ENCODE measurements around the gene CRB2.

CRB2 gene

GRCh38 chr9:123411191-123411590 is 55.2 kb downstream of the CRB2 start (continued):
- TF ChIP-seq PPARA (CRISPR knock-in tag; IDR thresholded peaks at IDR 0.05; ENCODE audit: borderline replicate concordance): no peak
- TF ChIP-seq OSR1 (CRISPR knock-in tag; IDR thresholded peaks at IDR 0.05): no peak
- no peak for TF ChIP-seq CSDC2 (CRISPR knock-in tag; IDR thresholded peaks at IDR 0.05)
- TF ChIP-seq BACH2 (CRISPR knock-in tag; IDR thresholded peaks at IDR 0.05; ENCODE audit: borderline replicate concordance): no peak
- no peak for TF ChIP-seq SNAI2 (CRISPR knock-in tag; IDR thresholded peaks at IDR 0.05)
- no peak for TF ChIP-seq ARNTL (CRISPR knock-in tag; IDR thresholded peaks at IDR 0.05; ENCODE audit: borderline replicate concordance, low read depth)
- TF ChIP-seq, protein P1, sequence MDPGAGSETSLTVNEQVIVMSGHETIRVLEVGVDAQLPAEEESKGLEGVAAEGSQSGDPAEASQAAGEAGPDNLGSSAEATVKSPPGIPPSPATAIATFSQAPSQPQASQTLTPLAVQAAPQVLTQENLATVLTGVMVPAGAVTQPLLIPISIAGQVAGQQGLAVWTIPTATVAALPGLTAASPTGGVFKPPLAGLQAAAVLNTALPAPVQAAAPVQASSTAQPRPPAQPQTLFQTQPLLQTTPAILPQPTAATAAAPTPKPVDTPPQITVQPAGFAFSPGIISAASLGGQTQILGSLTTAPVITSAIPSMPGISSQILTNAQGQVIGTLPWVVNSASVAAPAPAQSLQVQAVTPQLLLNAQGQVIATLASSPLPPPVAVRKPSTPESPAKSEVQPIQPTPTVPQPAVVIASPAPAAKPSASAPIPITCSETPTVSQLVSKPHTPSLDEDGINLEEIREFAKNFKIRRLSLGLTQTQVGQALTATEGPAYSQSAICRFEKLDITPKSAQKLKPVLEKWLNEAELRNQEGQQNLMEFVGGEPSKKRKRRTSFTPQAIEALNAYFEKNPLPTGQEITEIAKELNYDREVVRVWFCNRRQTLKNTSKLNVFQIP (CRISPR knock-in tag; IDR thresholded peaks at IDR 0.05; ENCODE audit: borderline replicate concordance, low read depth): no peak
- no peak for TF ChIP-seq ZNF70 (CRISPR knock-in tag; IDR thresholded peaks at IDR 0.05)
- no peak for TF ChIP-seq ZFP30 (CRISPR knock-in tag; IDR thresholded peaks at IDR 0.05)
- no peak for TF ChIP-seq CSRNP3 (CRISPR knock-in tag; IDR thresholded peaks at IDR 0.05)

- TF ChIP-seq, protein P2, sequence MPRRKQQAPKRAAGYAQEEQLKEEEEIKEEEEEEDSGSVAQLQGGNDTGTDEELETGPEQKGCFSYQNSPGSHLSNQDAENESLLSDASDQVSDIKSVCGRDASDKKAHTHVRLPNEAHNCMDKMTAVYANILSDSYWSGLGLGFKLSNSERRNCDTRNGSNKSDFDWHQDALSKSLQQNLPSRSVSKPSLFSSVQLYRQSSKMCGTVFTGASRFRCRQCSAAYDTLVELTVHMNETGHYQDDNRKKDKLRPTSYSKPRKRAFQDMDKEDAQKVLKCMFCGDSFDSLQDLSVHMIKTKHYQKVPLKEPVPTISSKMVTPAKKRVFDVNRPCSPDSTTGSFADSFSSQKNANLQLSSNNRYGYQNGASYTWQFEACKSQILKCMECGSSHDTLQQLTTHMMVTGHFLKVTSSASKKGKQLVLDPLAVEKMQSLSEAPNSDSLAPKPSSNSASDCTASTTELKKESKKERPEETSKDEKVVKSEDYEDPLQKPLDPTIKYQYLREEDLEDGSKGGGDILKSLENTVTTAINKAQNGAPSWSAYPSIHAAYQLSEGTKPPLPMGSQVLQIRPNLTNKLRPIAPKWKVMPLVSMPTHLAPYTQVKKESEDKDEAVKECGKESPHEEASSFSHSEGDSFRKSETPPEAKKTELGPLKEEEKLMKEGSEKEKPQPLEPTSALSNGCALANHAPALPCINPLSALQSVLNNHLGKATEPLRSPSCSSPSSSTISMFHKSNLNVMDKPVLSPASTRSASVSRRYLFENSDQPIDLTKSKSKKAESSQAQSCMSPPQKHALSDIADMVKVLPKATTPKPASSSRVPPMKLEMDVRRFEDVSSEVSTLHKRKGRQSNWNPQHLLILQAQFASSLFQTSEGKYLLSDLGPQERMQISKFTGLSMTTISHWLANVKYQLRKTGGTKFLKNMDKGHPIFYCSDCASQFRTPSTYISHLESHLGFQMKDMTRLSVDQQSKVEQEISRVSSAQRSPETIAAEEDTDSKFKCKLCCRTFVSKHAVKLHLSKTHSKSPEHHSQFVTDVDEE (CRISPR knock-in tag; IDR thresholded peaks at IDR 0.05): no peak
- TF ChIP-seq ZFP30 (CRISPR knock-in tag; IDR thresholded peaks at IDR 0.05) (no peak), TOX (CRISPR knock-in tag; IDR thresholded peaks at IDR 0.05; ENCODE audit: borderline replicate concordance) (no peak), ZC3H10 (CRISPR knock-in tag; IDR thresholded peaks at IDR 0.05) (no peak), RARB (CRISPR knock-in tag; IDR thresholded peaks at IDR 0.05) (no peak), CSDC2 (CRISPR knock-in tag; IDR thresholded peaks at IDR 0.05) (no peak), ZNF8 (CRISPR knock-in tag; IDR thresholded peaks at IDR 0.05) (no peak), GLIS3 (CRISPR knock-in tag; IDR thresholded peaks at IDR 0.05) (no peak), TCF4 (CRISPR knock-in tag; IDR thresholded peaks at IDR 0.05; ENCODE audit: borderline replicate concordance) (no peak), CREB5 (CRISPR knock-in tag; IDR thresholded peaks at IDR 0.05; ENCODE audit: low read depth) (no peak), PPARA (CRISPR knock-in tag; IDR thresholded peaks at IDR 0.05; ENCODE audit: borderline replicate concordance) (no peak), ZNF565 (CRISPR knock-in tag; conservative IDR thresholded peaks at IDR 0.05; ENCODE audit: low read depth) (no peak)
- TF ChIP-seq, protein P1 (CRISPR knock-in tag; IDR thresholded peaks at IDR 0.05; ENCODE audit: borderline replicate concordance, low read depth): no peak
- ATAC-seq: no peak
Observed at GRCh38 chr9:123411636-123412035, 55.6 kb downstream of the CRB2 start.

DNA sequence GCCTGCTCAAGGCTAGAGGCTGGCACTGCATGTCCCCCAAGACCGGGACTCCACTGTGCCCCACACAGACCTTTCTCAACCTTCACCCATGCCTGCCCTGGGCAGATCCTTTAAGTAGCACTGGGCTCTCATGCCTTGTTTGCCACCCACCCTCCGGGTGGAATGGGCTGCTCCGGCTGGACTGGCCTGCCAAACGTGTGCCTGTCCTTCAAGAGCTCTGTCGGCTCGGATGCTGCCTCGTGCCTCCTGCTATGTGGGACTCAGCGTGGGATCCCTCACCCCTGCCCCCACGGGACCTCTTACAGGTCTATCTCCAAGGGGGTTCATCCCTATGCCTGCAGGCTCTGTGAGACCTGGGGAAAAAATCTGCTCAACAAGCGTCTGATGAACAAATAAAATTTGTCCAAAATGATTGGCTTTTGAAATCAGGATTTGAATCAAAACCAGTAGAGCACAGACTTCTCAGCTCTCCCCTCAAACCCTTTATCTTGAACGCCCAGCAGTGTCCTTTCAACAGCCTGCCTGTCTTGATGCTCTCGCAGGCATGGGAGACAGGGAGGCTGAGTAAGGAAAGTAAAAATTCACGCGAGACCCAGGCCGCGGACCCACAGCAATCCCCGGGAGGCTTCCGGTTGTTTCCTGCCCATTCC is 56.3 kb downstream of the CRB2 start:
- ATAC-seq: no peak
- no peak for TF ChIP-seq ESRRG (CRISPR knock-in tag; IDR thresholded peaks at IDR 0.05)
- TF ChIP-seq ZNF565 (CRISPR knock-in tag; conservative IDR thresholded peaks at IDR 0.05; ENCODE audit: low read depth): no peak
- no peak for TF ChIP-seq ZFP30 (CRISPR knock-in tag; IDR thresholded peaks at IDR 0.05)
- no peak for TF ChIP-seq BACH2 (CRISPR knock-in tag; IDR thresholded peaks at IDR 0.05; ENCODE audit: borderline replicate concordance)
- TF ChIP-seq SNAI2 (CRISPR knock-in tag; IDR thresholded peaks at IDR 0.05): no peak
- TF ChIP-seq, protein P2 (CRISPR knock-in tag; IDR thresholded peaks at IDR 0.05): no peak
- TF ChIP-seq RARB (CRISPR knock-in tag; IDR thresholded peaks at IDR 0.05): no peak
- no peak for TF ChIP-seq CSDC2 (CRISPR knock-in tag; IDR thresholded peaks at IDR 0.05)
- no peak for TF ChIP-seq CSRNP3 (CRISPR knock-in tag; IDR thresholded peaks at IDR 0.05)
- TF ChIP-seq OSR1 (CRISPR knock-in tag; IDR thresholded peaks at IDR 0.05): no peak
- TF ChIP-seq ZC3H10 (CRISPR knock-in tag; IDR thresholded peaks at IDR 0.05): no peak
- no peak for TF ChIP-seq ISL1 (CRISPR knock-in tag; IDR thresholded peaks at IDR 0.05)
- TF ChIP-seq CREB5 (CRISPR knock-in tag; IDR thresholded peaks at IDR 0.05; ENCODE audit: low read depth): no peak
- no peak for TF ChIP-seq TOX (CRISPR knock-in tag; IDR thresholded peaks at IDR 0.05; ENCODE audit: borderline replicate concordance)
